ENCODE measurements around the gene STRA6. TPM values are rescaled to one million over a fixed set of nuclear protein-coding genes. Genes with fewer than 3 reads are reported as not detected.

The STRA6 gene
- total RNA-seq, 1 experiment from 2014 or later: 0.54 TPM

GRCh38 chr15:74252291-74252690 lies 49.7 kb upstream of the STRA6 start:
- RAD21 ChIA-PET (ENCODE audit: low non-redundant PET in 1 of 2, low total read pairs in 2 of 2, uncharacterized antibody in 2 of 2, unreplicated experiment in 2 of 2): no interaction called here
- no peak overlapping the region for H3K9ac ChIP-seq (ENCODE audit: low read length)
- intact Hi-C loops (cut with micrococcal nuclease): no loop called here
- no peaks in the 10 kb centered on the region for H3K9me3 ChIP-seq (ENCODE audit: control insufficient read depth in 1 of 2, insufficient read depth in 1 of 2, low read depth in 1 of 2, low read length in 2 of 2)
- no peaks in the 10 kb centered on the region for H3K79me2 ChIP-seq (ENCODE audit: insufficient read depth, low read length)
- H3K27me3 ChIP-seq (ENCODE audit: insufficient read depth, low read length): peaks cover 6% of the 10 kb centered on the region; the same call in 1 of the 2 replicates
- ATAC-seq: peak; percentile 53
- TF ChIP-seq ZBTB33 (IDR thresholded peaks at IDR 0.05; ENCODE audit: extremely low read depth, insufficient replicate concordance, low read length) (no peak), EZH2 (IDR thresholded peaks at IDR 0.05) (no peak), POLR2A (IDR thresholded peaks at IDR 0.05; ENCODE audit: borderline replicate concordance, extremely low read depth, insufficient read depth, insufficient read length) (no peak), ZFX (IDR thresholded peaks at IDR 0.05) (no peak), EZH2phosphoT487 (IDR thresholded peaks at IDR 0.05; ENCODE audit: borderline replicate concordance) (no peak), MAX (IDR thresholded peaks at IDR 0.05) (0 out of 2 replicates have a peak, but pooled peaks have one; percentile 44), FOSL1 (IDR thresholded peaks at IDR 0.05; ENCODE audit: low read depth) (peak; percentile 32; the same call in 1 of the 2 replicates), EGR1 (IDR thresholded peaks at IDR 0.05; ENCODE audit: low read depth) (no peak)
- no peaks in the 10 kb centered on the region for H3K9me2 ChIP-seq (ENCODE audit: insufficient read depth)
- CTCF ChIA-PET: interaction anchor here (0.8 to 1.5 kb wide), 2 partner anchors 12 to 55 kb away, joined by 3 to 4 read pairs; no protein-coding TSS in a partner anchor
- peaks cover 2 to 20% of the 10 kb centered on the region in 2 experiments; a peak in 2 of 4 replicates for H3K4me1 ChIP-seq (ENCODE audit: control insufficient read depth in 1 of 2, insufficient read depth in 2 of 2, low read length in 2 of 2)
- POLR2A ChIA-PET: no interaction called here
- peak overlapping the region; percentile 46 for H3K4me2 ChIP-seq (ENCODE audit: low read length)
- no peak overlapping the region for H3K27ac ChIP-seq (ENCODE audit: low read depth, low read length)
- no TSS peak for BruUV-seq (replicated peaks)
- no peaks in the 10 kb centered on the region for H3K36me3 ChIP-seq (ENCODE audit: control insufficient read depth in 1 of 2, insufficient read depth in 2 of 2, low read length in 2 of 2)
- H3K4me3 ChIP-seq (replicated peaks in 1 of 2; ENCODE audit: low read depth in 1 of 2, low read length in 2 of 2): no peak overlapping the region
- no peak overlapping the region for H2AFZ ChIP-seq (ENCODE audit: low read depth, low read length, poor library complexity, severe bottlenecking)
- no peaks in the 10 kb centered on the region for H4K20me1 ChIP-seq (ENCODE audit: insufficient read depth)
- no peak for DNase-seq (ENCODE audit: low read depth, low spot score)

Measured in HCT116 (cell line).